Measurements from ENCODE around the gene HDAC4.

DNA sequence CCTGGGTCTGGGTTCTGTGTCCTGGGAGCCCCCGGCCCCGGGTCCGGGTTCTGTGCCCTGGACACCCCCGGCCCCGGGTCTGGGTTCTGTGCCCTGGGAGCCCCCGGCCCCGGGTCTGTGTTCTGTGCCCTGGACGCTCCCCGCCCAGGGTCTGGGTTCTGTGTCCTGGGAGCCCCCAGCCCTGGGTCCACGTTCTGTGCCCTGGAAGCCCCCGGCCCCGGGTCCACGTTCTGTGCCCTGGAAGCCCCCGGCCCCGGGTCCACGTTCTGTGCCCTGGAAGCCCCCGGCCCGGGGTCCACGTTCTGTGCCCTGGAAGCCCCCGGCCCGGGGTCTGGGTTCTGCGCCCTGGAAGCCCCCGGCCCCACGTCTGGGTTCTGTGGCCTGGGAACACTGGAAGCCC is 299.0 kb downstream of the HDAC4 start:
- TF ChIP-seq, protein P1, sequence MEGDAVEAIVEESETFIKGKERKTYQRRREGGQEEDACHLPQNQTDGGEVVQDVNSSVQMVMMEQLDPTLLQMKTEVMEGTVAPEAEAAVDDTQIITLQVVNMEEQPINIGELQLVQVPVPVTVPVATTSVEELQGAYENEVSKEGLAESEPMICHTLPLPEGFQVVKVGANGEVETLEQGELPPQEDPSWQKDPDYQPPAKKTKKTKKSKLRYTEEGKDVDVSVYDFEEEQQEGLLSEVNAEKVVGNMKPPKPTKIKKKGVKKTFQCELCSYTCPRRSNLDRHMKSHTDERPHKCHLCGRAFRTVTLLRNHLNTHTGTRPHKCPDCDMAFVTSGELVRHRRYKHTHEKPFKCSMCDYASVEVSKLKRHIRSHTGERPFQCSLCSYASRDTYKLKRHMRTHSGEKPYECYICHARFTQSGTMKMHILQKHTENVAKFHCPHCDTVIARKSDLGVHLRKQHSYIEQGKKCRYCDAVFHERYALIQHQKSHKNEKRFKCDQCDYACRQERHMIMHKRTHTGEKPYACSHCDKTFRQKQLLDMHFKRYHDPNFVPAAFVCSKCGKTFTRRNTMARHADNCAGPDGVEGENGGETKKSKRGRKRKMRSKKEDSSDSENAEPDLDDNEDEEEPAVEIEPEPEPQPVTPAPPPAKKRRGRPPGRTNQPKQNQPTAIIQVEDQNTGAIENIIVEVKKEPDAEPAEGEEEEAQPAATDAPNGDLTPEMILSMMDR (IDR thresholded peaks at IDR 0.05), result no peak
- TF ChIP-seq POLR2A (IDR thresholded peaks at IDR 0.05; ENCODE audit: low read length) (no peak), RNF2 (IDR thresholded peaks at IDR 0.05; ENCODE audit: borderline replicate concordance, low read depth) (no peak), REST (IDR thresholded peaks at IDR 0.05) (no peak), RCOR1 (IDR thresholded peaks at IDR 0.05; ENCODE audit: low read depth, low read length) (no peak), EP300 (IDR thresholded peaks at IDR 0.05) (no peak), ESRRA (IDR thresholded peaks at IDR 0.05; ENCODE audit: borderline replicate concordance, low read length) (no peak), ZC3H11A (IDR thresholded peaks at IDR 0.05) (no peak)

Data from A549 (cell line).